HepG2 (cell line): ENCODE results near the gene TBXAS1.

Experiments used
- ATF7 ChIP-seq, 2 experiments: fragments of 450-650 bp in 1 of 2; sonication (generic) in 1 of 2; formaldehyde crosslinking in 1 of 2; IDR thresholded peaks; 2 replicates each; pipeline versions ENCODE4 v1.4.0 to v1.6.1; 2016 to 2020; ENCODE audit warnings: antibody characterized with exemption in 1 of 2, mild to moderate bottlenecking in 1 of 2, missing genetic modification reagents in 1 of 2
- CEBPB ChIP-seq: IDR thresholded peaks from 2 replicates; pipeline ENCODE4 v1.6.1; 2011; ENCODE audit warnings: low read depth, low read length, improper control_type of control experiment, borderline replicate concordance
- ETV6 ChIP-seq: sonication (generic); formaldehyde crosslinking; conservative IDR thresholded peaks from 2 replicates; pipeline ENCODE4 v1.4.0; 2020; ENCODE audit warnings: missing genetic modification reagents
- HDAC2 ChIP-seq: sonication (generic); formaldehyde crosslinking; IDR thresholded peaks from 2 replicates; pipeline ENCODE4 v1.4.0; 2020; ENCODE audit warnings: missing genetic modification reagents
- SMARCE1 ChIP-seq: fragments of 450-650 bp; IDR thresholded peaks from 2 replicates; pipeline ENCODE4 v1.6.1; 2017; ENCODE audit warnings: borderline replicate concordance
- SMC3 ChIP-seq: IDR thresholded peaks from 2 replicates; pipeline ENCODE4 v1.6.1; 2011; ENCODE audit warnings: low read length, improper control_type of control experiment
- TOE1 ChIP-seq: sonication (generic); formaldehyde crosslinking; IDR thresholded peaks from 2 replicates; pipeline ENCODE4 v1.4.0; 2020; ENCODE audit warnings: mild to moderate bottlenecking, missing genetic modification reagents
- ZFX ChIP-seq: sonication (generic); formaldehyde crosslinking; IDR thresholded peaks from 2 replicates; pipeline ENCODE4 v1.4.0; 2020; ENCODE audit warnings: mild to moderate bottlenecking, low read depth, missing genetic modification reagents, moderate library complexity
- ZMYM3 ChIP-seq: sonication (generic); formaldehyde crosslinking; IDR thresholded peaks from 2 replicates; pipeline ENCODE4 v1.5.1; 2020; ENCODE audit warnings: mild to moderate bottlenecking, missing genetic modification reagents
- ZNF136 ChIP-seq: sonication (generic); formaldehyde crosslinking; IDR thresholded peaks from 2 replicates; pipeline ENCODE4 v1.8.1; 2022; ENCODE audit warnings: low read depth, mild to moderate bottlenecking, moderate library complexity, missing genetic modification reagents
- ZNF446 ChIP-seq: sonication (generic); formaldehyde crosslinking; IDR thresholded peaks from 2 replicates; pipeline ENCODE4 v1.5.0; 2020; ENCODE audit warnings: mild to moderate bottlenecking, missing genetic modification reagents
- TF ChIP-seq, protein P1 (sequence below): sonication (generic); formaldehyde crosslinking; IDR thresholded peaks from 2 replicates; pipeline ENCODE4 v1.4.0; 2020; ENCODE audit warnings: missing genetic modification reagents
- TF ChIP-seq, protein P2 (sequence below): sonication (generic); formaldehyde crosslinking; IDR thresholded peaks from 2 replicates; pipeline ENCODE4 v1.5.0; 2020; ENCODE audit warnings: mild to moderate bottlenecking, missing genetic modification reagents, moderate library complexity

DNA sequence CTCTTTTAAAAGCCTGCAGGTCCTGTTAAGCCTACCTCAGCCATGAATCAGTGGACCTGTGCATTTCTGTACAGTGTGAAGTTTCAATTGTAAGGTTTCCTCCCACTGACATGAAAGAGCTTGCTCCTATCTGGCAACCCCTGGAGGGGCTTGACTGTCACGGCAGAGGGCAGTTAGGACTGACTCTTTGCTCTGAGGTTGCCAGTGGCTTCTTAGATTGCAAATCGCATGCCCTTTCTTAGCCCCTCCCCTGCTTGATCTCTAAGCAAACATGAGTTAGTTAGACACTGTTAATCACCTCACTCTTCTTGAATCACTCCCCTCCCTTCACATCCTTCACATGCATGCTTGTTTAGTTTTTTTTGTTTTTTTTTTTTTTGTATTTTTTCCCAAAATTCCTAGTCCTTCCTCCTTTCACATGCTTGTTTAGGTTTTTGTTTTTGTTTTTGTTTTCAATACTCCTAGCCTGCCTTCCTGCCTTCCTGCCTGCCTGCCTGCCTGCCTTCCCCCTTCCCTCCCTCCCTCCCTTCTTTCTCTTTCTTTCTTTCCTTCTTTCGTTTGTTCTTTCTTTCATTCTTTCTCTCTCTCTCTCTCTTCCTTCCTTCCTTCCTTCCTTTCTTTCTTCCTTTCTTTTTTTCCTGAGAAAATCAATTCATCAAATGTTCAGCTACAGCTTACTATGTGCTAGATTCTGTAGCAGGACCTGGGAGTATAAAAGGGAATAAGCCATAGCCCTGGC, 45.2 kb upstream of the TBXAS1 start:
- TF ChIP-seq TOE1 (CRISPR knock-in tag) (no peak), CEBPB (no peak), ZFX (CRISPR knock-in tag) (no peak), ZNF136 (CRISPR knock-in tag) (no peak), SMARCE1 (no peak), HDAC2 (no peak), ZMYM3 (CRISPR knock-in tag) (no peak), SMC3 (no peak), ETV6 (no peak), ATF7 (IDR thresholded peaks at IDR 0.05) (no peak), ATF7 (CRISPR knock-in tag; IDR thresholded peaks at IDR 0.05) (no peak), ZNF446 (CRISPR knock-in tag) (no peak)
- TF ChIP-seq, protein P1, sequence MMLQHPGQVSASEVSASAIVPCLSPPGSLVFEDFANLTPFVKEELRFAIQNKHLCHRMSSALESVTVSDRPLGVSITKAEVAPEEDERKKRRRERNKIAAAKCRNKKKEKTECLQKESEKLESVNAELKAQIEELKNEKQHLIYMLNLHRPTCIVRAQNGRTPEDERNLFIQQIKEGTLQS (CRISPR knock-in tag): no peak
- TF ChIP-seq, protein P2, sequence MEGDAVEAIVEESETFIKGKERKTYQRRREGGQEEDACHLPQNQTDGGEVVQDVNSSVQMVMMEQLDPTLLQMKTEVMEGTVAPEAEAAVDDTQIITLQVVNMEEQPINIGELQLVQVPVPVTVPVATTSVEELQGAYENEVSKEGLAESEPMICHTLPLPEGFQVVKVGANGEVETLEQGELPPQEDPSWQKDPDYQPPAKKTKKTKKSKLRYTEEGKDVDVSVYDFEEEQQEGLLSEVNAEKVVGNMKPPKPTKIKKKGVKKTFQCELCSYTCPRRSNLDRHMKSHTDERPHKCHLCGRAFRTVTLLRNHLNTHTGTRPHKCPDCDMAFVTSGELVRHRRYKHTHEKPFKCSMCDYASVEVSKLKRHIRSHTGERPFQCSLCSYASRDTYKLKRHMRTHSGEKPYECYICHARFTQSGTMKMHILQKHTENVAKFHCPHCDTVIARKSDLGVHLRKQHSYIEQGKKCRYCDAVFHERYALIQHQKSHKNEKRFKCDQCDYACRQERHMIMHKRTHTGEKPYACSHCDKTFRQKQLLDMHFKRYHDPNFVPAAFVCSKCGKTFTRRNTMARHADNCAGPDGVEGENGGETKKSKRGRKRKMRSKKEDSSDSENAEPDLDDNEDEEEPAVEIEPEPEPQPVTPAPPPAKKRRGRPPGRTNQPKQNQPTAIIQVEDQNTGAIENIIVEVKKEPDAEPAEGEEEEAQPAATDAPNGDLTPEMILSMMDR (CRISPR knock-in tag): no peak
